ENCODE measurements around the gene PIP5K1B.

Gene PIP5K1B

DNA sequence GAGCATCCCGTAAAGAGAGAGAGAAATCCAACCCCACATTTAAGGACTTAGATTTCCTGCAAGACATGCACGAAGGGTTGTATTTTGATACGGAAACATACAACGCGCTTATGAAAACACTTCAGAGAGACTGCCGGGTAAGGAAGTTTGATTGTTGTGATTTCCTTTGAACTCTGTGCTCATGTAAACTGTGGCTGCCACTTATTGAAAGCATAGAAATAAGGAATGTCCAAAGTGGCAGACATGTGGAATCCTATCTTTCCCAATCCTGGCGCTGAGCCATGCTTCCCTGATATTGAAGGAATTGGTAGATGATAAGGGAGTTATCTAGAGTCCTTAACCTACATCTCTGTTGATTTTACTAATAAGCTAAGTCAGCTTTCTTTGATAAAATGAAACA lies 189.5 kb downstream of the PIP5K1B start:
- Histone ChIP-seq H3K9me3 (no peaks in the 10 kb centered on the region), H3K27me3 (ENCODE audit: low read depth) (no peaks in the 10 kb centered on the region), H3K36me3 (replicated peaks) (no peaks in the 10 kb centered on the region), H3K4me1 (no peaks in the 10 kb centered on the region), H3K4me3 (no peak overlapping the region)
- in situ Hi-C loops (cut with MboI; ENCODE audit: low sequenced_read_pairs), result no loop called here
- DNase-seq (ENCODE audit: low spot score in 2 of 2), result no peak

- DNase-seq (ENCODE audit: low spot score in 2 of 2), result no peak
- Histone ChIP-seq H3K4me1 (no peaks in the 10 kb centered on the region), H3K4me3 (no peak overlapping the region), H3K27me3 (ENCODE audit: low read depth) (peaks cover 4% of the 10 kb centered on the region), H3K9me3 (no peaks in the 10 kb centered on the region), H3K36me3 (replicated peaks) (no peaks in the 10 kb centered on the region)
- in situ Hi-C loops (cut with MboI; ENCODE audit: low sequenced_read_pairs), result no loop called here
Observed at GRCh38 chr9:68895741-68896478, 190.9 kb downstream of the PIP5K1B start.

DNA sequence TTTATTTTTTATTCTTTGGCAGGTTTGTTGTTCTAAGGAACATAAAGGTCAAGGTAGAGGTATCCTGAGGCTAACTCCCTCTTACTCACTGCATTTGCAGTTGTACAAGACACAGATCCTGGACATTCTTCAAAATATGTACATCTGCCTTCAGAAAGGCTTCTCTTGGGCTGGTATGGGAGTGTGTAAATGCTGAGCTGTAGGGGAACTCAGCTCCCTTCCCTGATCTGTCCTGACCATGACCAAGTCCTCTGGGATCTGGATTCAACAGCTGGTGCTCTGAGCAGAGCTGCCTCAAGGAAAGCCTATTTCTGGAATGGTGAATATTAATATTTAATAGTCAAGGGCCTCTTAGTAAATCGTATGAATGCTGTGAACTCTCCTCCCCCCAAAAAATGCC lies 191.4 kb downstream of the PIP5K1B start:
- in situ Hi-C loops (cut with MboI; ENCODE audit: low sequenced_read_pairs), result no loop called here
- no peaks in the 10 kb centered on the region for H3K4me1 ChIP-seq
- H3K4me3 ChIP-seq, result no peak overlapping the region
- H3K9me3 ChIP-seq, result no peaks in the 10 kb centered on the region
- DNase-seq (ENCODE audit: low spot score in 2 of 2), result no peak
- H3K27me3 ChIP-seq (ENCODE audit: low read depth), result peaks cover 4% of the 10 kb centered on the region
- no peaks in the 10 kb centered on the region for H3K36me3 ChIP-seq (replicated peaks)

DNA sequence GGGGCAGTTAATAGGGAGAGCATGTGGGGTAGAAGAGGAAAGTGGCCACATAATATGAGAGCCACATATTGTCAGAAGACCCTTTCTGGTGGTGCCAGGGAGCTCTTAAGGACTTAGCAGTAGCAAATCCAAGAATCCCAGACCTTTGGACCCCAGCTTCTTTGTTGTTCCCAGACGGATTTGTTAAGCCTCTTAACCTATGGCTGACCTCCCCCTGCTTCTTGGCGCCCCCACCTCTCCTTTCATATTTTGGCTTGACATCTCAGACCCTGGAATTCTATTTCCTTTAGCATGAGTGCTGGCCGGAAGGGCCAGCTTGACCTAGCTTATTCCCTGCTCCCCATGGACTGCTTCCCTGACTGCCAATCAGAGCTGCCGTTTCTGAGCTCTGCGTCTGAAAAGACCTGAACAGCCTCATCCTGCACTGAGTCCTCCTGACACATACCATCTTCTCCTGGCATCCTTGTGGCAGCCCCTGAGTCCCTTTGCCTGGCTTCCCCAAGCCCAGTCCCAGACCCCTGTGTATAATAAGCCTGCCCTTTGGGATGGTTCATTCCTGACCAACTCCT lies 192.6 kb downstream of the PIP5K1B start:
- in situ Hi-C loops (cut with MboI; ENCODE audit: low sequenced_read_pairs), result no loop called here
- no peak overlapping the region for H3K4me3 ChIP-seq

DNA sequence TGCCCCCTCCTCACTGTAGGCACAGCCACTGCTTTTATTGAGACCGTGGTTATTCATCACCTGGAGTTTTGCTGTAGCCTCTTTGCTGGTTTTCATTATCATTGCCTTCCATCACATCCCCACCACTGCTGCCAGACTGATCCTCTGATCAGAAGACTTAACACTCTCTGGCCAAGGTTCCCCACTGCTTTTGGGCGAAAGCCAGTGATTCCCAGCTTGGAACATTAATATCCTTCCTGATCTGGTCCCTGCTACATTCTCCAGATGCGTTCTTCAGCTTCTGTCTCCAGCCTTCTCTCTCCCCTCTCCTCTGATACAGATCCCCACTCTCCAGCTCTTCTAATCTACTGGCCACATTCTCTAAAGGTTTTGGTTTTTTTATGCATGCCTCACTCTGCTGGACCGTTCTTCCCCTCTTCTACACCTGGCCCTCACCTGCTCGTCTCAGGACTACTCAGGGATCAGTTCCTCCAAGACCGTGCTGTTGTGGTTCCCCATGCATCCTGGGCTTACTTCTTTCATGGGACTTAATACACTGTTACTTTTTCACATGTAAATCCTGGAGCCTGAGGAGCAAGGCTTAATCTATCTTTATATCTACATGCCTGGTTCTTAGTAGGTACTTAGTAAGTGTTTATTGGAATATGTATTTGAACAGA lies 193.9 kb downstream of the PIP5K1B start:
- H3K9me3 ChIP-seq, result no peaks in the 10 kb centered on the region
- no peak for DNase-seq (ENCODE audit: low spot score in 2 of 2)
- no peak overlapping the region for H3K4me3 ChIP-seq
- no peaks in the 10 kb centered on the region for H3K36me3 ChIP-seq (replicated peaks)
- in situ Hi-C loops (cut with MboI; ENCODE audit: low sequenced_read_pairs), result no loop called here
- no peaks in the 10 kb centered on the region for H3K4me1 ChIP-seq
- peaks cover 4% of the 10 kb centered on the region for H3K27me3 ChIP-seq (ENCODE audit: low read depth)

More for the DNA sequence above, 192.6 kb downstream of the PIP5K1B start:
- Histone ChIP-seq H3K27me3 (ENCODE audit: low read depth) (peaks cover 4% of the 10 kb centered on the region), H3K4me1 (no peaks in the 10 kb centered on the region), H3K36me3 (replicated peaks) (no peaks in the 10 kb centered on the region), H3K9me3 (no peaks in the 10 kb centered on the region)
- DNase-seq (ENCODE audit: low spot score in 2 of 2), result no peak

DNA sequence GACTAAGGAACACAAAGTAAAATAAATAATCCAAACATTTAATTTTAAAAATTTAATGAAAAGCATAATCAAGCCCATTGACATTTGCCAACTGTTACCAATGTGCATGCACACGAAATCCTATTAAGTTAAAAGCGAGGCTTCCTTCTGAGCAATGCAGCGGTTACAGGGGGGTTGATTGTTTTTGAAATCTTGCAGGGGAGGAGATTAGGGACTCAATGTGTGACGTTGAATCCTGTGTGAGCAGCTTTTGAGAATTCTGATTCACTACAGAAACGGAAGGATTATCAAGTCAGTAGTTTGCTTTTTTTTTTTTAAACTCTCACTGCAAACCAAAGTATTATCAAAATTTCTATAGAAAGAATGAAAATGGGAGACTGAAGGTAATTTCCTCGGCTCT lies 199.4 kb downstream of the PIP5K1B start:
- Histone ChIP-seq H3K36me3 (replicated peaks) (no peaks in the 10 kb centered on the region), H3K9me3 (no peaks in the 10 kb centered on the region), H3K4me1 (no peaks in the 10 kb centered on the region), H3K4me3 (no peak overlapping the region), H3K27me3 (ENCODE audit: low read depth) (peaks cover 9% of the 10 kb centered on the region)
- DNase-seq (ENCODE audit: low spot score in 2 of 2), result no peak
- in situ Hi-C loops (cut with MboI; ENCODE audit: low sequenced_read_pairs), result no loop called here

DNA sequence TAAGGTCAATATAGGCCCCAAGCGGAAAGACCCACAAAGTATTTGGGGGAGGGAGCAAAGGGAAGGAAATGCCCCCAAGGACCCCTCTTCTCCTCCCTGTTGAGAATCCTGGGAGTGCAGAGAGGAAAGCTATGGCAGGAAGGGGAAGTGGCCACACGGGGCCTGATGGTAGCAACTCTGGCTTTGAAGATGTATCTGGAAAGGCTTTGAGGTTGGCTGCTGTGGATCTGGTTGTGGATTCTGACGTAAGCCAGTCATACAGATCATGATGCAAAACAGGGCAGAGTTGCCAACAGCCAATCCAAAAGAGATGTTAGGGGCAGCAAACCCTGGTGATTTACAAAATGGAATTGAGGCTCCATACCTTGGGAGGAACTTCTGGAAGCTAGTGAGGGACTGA lies 200.1 kb downstream of the PIP5K1B start:
- H3K27me3 ChIP-seq (ENCODE audit: low read depth), result peaks cover 9% of the 10 kb centered on the region
- no peak for DNase-seq (ENCODE audit: low spot score in 2 of 2)
- H3K4me1 ChIP-seq, result no peaks in the 10 kb centered on the region
- no peaks in the 10 kb centered on the region for H3K36me3 ChIP-seq (replicated peaks)
- in situ Hi-C loops (cut with MboI; ENCODE audit: low sequenced_read_pairs), result no loop called here
- no peaks in the 10 kb centered on the region for H3K9me3 ChIP-seq
- no peak overlapping the region for H3K4me3 ChIP-seq

DNA sequence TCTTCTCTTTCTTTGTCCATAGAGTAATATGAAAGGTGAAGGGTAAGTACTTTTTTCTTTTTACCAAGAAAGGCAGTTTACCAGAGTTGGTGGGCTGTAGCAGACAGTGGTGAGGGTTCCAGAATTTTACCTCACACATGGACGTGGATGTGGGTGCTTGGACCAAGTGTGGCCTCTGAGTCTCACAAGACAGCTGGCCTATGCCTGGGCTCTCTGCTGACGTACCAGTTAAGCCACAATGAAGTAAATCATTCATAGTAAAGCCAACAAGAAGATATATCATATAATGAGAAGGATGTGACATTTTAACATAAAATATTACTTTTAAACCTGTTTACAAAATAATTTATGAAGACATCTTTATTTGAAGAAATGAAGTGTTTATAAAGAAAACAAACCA lies 202.9 kb downstream of the PIP5K1B start:
- H3K4me1 ChIP-seq, result no peaks in the 10 kb centered on the region
- in situ Hi-C loops (cut with MboI; ENCODE audit: low sequenced_read_pairs), result no loop called here
- no peaks in the 10 kb centered on the region for H3K36me3 ChIP-seq (replicated peaks)
- DNase-seq (ENCODE audit: low spot score in 2 of 2), result no peak
- H3K9me3 ChIP-seq, result no peaks in the 10 kb centered on the region
- H3K27me3 ChIP-seq (ENCODE audit: low read depth), result peaks cover 10% of the 10 kb centered on the region
- H3K4me3 ChIP-seq, result no peak overlapping the region

GRCh38 chr9:68912561-68912960 lies 207.5 kb downstream of the PIP5K1B start:
- DNase-seq (ENCODE audit: low spot score in 2 of 2), result no peak
- H3K9me3 ChIP-seq, result no peaks in the 10 kb centered on the region
- no peak overlapping the region for H3K4me3 ChIP-seq
- H3K4me1 ChIP-seq, result no peaks in the 10 kb centered on the region
- in situ Hi-C loops (cut with MboI; ENCODE audit: low sequenced_read_pairs), result no loop called here
- H3K36me3 ChIP-seq (replicated peaks), result no peaks in the 10 kb centered on the region
- peaks cover 18% of the 10 kb centered on the region for H3K27me3 ChIP-seq (ENCODE audit: low read depth)

GRCh38 chr9:68913054-68913453 lies 208.0 kb downstream of the PIP5K1B start:
- no peak for DNase-seq (ENCODE audit: low spot score in 2 of 2)
- in situ Hi-C loops (cut with MboI; ENCODE audit: low sequenced_read_pairs), result no loop called here
- H3K4me1 ChIP-seq, result no peaks in the 10 kb centered on the region
- H3K27me3 ChIP-seq (ENCODE audit: low read depth), result peaks cover 18% of the 10 kb centered on the region
- H3K36me3 ChIP-seq (replicated peaks), result no peaks in the 10 kb centered on the region
- no peak overlapping the region for H3K4me3 ChIP-seq
- no peaks in the 10 kb centered on the region for H3K9me3 ChIP-seq

- no peak overlapping the region for H3K4me3 ChIP-seq
- in situ Hi-C loops (cut with MboI; ENCODE audit: low sequenced_read_pairs), result no loop called here
- H3K36me3 ChIP-seq (replicated peaks), result no peaks in the 10 kb centered on the region
- no peaks in the 10 kb centered on the region for H3K9me3 ChIP-seq
- H3K27me3 ChIP-seq (ENCODE audit: low read depth), result peaks cover 14% of the 10 kb centered on the region
- H3K4me1 ChIP-seq, result no peaks in the 10 kb centered on the region
- no peak for DNase-seq (ENCODE audit: low spot score in 2 of 2)
Observed at GRCh38 chr9:68914751-68915150, 209.7 kb downstream of the PIP5K1B start.

DNA sequence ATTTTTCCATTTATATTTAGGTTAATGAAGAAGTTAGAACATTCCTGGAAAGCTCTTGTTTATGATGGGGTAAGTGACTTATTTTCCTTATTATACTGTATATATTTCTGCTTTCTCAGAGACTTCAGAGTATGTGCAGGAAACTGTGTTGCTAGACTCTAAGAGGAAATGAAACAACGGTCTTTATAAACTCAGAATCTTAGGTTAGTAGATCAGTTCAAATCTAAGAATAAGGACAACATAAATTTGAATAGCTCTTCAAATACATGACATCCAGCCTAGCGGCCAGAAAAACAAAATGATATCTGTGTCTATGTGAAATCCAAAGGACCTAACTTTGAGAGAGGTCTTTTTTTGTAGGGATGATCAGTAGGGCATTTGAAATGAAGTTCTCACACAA lies 214.6 kb downstream of the PIP5K1B start:
- DNase-seq (ENCODE audit: low spot score in 2 of 2), result no peak

GRCh38 chr9:68920921-68921320 lies 215.9 kb downstream of the PIP5K1B start:
- Histone ChIP-seq H3K27me3 (ENCODE audit: low read depth) (no peaks in the 10 kb centered on the region; the same call in 1 of the 2 replicates), H3K4me1 (no peaks in the 10 kb centered on the region), H3K36me3 (replicated peaks) (no peaks in the 10 kb centered on the region), H3K4me3 (no peak overlapping the region), H3K9me3 (no peaks in the 10 kb centered on the region)
- no peak for DNase-seq (ENCODE audit: low spot score in 2 of 2)
- in situ Hi-C loops (cut with MboI; ENCODE audit: low sequenced_read_pairs), result no loop called here

More for the DNA sequence above, 214.6 kb downstream of the PIP5K1B start:
- Histone ChIP-seq H3K9me3 (no peaks in the 10 kb centered on the region), H3K27me3 (ENCODE audit: low read depth) (peaks cover 3% of the 10 kb centered on the region; the same call in 1 of the 2 replicates), H3K4me3 (no peak overlapping the region), H3K4me1 (no peaks in the 10 kb centered on the region), H3K36me3 (replicated peaks) (no peaks in the 10 kb centered on the region)
- in situ Hi-C loops (cut with MboI; ENCODE audit: low sequenced_read_pairs), result no loop called here

GRCh38 chr9:68923480-68923879 lies 218.4 kb downstream of the PIP5K1B start:
- no peaks in the 10 kb centered on the region for H3K9me3 ChIP-seq
- no peaks in the 10 kb centered on the region for H3K4me1 ChIP-seq
- in situ Hi-C loops (cut with MboI; ENCODE audit: low sequenced_read_pairs), result no loop called here
- peaks cover under 1% of the 10 kb centered on the region; the same call in 1 of the 2 replicates for H3K27me3 ChIP-seq (ENCODE audit: low read depth)
- no peak for DNase-seq (ENCODE audit: low spot score in 2 of 2)
- H3K4me3 ChIP-seq, result no peak overlapping the region
- H3K36me3 ChIP-seq (replicated peaks), result no peaks in the 10 kb centered on the region

Measured in HAP-1 (cell line).